GM21737 (cell line): ENCODE results near the gene ZSWIM3.
"Not testable (repeated sequence)": the region's sequence is repeated elsewhere in the genome, so short reads cannot be mapped to it uniquely, and the experiment has no call there.

Experiments used
- ATAC-seq: cut with Tn5 transposase; IDR thresholded peaks from one replicate; pipeline ENCODE4 v1.9.1; 2021; ENCODE audit warnings: mild to moderate bottlenecking, moderate library complexity; ENCODE audit not compliant: unreplicated experiment

The ZSWIM3 gene

GRCh38 chr20:45857114-45857881 lies at the start of gene ZSWIM3, which contains the start of gene ACOT8:
Gene ZSWIM3, plus strand, starts transcription at chr20:45857614. Its CDS starts 212 bp downstream, at chr20:45857826.
Gene ACOT8, minus strand, starts transcription at chr20:45857392. Its CDS starts 77 bp downstream, at chr20:45857315.
- peak; percentile 91 for ATAC-seq

GRCh38 chr20:45810191-45810970 lies 47.0 kb upstream of the ZSWIM3 start:
- ATAC-seq = no peak

GRCh38 chr20:45812157-45813005 lies 45.0 kb upstream of the ZSWIM3 start, which contains the start of gene UBE2C:
Gene UBE2C, plus strand, starts transcription at chr20:45812644. Its CDS starts 52 bp downstream, at chr20:45812696.
- ATAC-seq = peak; percentile 95

GRCh38 chr20:45813006-45813340 lies 44.4 kb upstream of the ZSWIM3 start:
- ATAC-seq = no peak

- ATAC-seq = no peak
Measured at GRCh38 chr20:45813489-45813888, 43.9 kb upstream of the ZSWIM3 start.

GRCh38 chr20:45814314-45814713 lies 43.1 kb upstream of the ZSWIM3 start:
- ATAC-seq = no peak

GRCh38 chr20:45816951-45817350 lies 40.5 kb upstream of the ZSWIM3 start:
- ATAC-seq = no peak

GRCh38 chr20:45817376-45818194 lies 39.8 kb upstream of the ZSWIM3 start:
- no peak for ATAC-seq

GRCh38 chr20:45818239-45818638 lies 39.2 kb upstream of the ZSWIM3 start:
- no peak for ATAC-seq

- ATAC-seq = no peak
Measured at GRCh38 chr20:45819466-45819865, 37.9 kb upstream of the ZSWIM3 start.

GRCh38 chr20:45821947-45822346 lies 35.5 kb upstream of the ZSWIM3 start:
- ATAC-seq = no peak

- no peak for ATAC-seq
Measured at GRCh38 chr20:45822857-45823256, 34.6 kb upstream of the ZSWIM3 start.

GRCh38 chr20:45823949-45824835 lies 33.2 kb upstream of the ZSWIM3 start:
- ATAC-seq = no peak

GRCh38 chr20:45826381-45827019 lies 30.9 kb upstream of the ZSWIM3 start:
- ATAC-seq = no peak

GRCh38 chr20:45827030-45827652 lies 30.3 kb upstream of the ZSWIM3 start, which contains the start of gene TNNC2:
Gene TNNC2, minus strand, starts transcription at chr20:45827312. Its CDS starts 64 bp downstream, at chr20:45827248.
- ATAC-seq = no peak

- ATAC-seq = no peak
Measured at GRCh38 chr20:45827712-45828111, 29.7 kb upstream of the ZSWIM3 start.

GRCh38 chr20:45828589-45828988 lies 28.8 kb upstream of the ZSWIM3 start:
- no peak for ATAC-seq

GRCh38 chr20:45829673-45830106 lies 27.7 kb upstream of the ZSWIM3 start:
- ATAC-seq = not testable (repeated sequence)
